H1 (cell line): ENCODE measurements around the gene PYURF.

ENCODE experiments used
- CBX8 ChIP-seq: fragments of 300-800, 300-1000 bp; sonication (generic); IDR thresholded peaks from 2 replicates; pipeline ENCODE4 v1.7.1; 2016; ENCODE audit warnings: low read depth, low read length, borderline replicate concordance
- EP300 ChIP-seq, 2 experiments: IDR thresholded peaks; 1 replicate in 1 of 2; 2 replicates in 1 of 2; pipeline ENCODE4 v1.6.1; 2011 to 2012; ENCODE audit warnings: low read depth in 2 of 2, low read length in 2 of 2, mild to moderate bottlenecking in 2 of 2, borderline replicate concordance in 1 of 2, inconsistent platforms in 1 of 2, moderate library complexity in 1 of 2
- POLR2A ChIP-seq, 2 experiments: IDR thresholded peaks; 1 replicate in 1 of 2; 2 replicates in 1 of 2; pipeline ENCODE4 v1.6.1; 2011; ENCODE audit warnings: low read depth in 2 of 2, low read length in 2 of 2, mild to moderate bottlenecking in 2 of 2; ENCODE audit errors: control extremely low read depth in 1 of 2
- POLR2AphosphoS5 ChIP-seq: IDR thresholded peaks from 2 replicates; pipeline ENCODE4 v1.6.1; 2011; ENCODE audit warnings: low read depth, low read length
- RFX5 ChIP-seq: IDR thresholded peaks from 2 replicates; pipeline ENCODE4 v1.6.1; 2011; ENCODE audit warnings: low read depth, low read length, improper control_type of control experiment, borderline replicate concordance
- SRF ChIP-seq: IDR thresholded peaks from 2 replicates; pipeline ENCODE4 v1.6.1; 2011; ENCODE audit warnings: mild to moderate bottlenecking, low read depth, low read length, moderate library complexity
- TF ChIP-seq, protein P1 (sequence below): IDR thresholded peaks from 2 replicates; pipeline ENCODE4 v1.6.1; 2012; ENCODE audit warnings: inconsistent platforms
- TF ChIP-seq, protein P2 (sequence below), 3 experiments: IDR thresholded peaks; 1 replicate in 2 of 3; 2 replicates in 1 of 3; pipeline versions ENCODE4 v1.5.1 to v1.6.1; 2011; ENCODE audit warnings: low read length in 3 of 3, mild to moderate bottlenecking in 3 of 3, inconsistent platforms in 2 of 3, low read depth in 1 of 3, moderate library complexity in 1 of 3; ENCODE audit not compliant: insufficient read depth in 1 of 3; ENCODE audit errors: control extremely low read depth in 1 of 3

DNA sequence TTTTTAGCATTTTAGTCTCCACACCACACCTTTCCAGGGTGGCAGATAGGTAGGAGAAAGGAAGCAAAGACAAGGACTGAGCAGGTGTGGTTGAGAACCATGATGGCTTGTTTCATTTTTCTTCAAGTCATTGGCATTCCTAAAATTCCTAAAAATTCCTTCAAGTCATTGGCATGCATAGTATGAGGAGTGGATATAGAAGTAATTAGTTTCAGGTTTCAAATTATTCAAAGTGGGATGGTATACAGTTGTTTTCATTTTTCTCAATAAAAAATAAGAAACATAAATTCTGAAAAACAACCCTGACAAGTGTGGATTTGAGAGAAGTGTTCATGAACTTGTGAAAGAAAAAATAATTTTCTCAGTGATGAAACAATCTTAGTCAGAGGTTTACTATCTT lies 46.4 kb upstream of the PYURF start:
- no peak for TF ChIP-seq POLR2A (IDR thresholded peaks at IDR 0.05; ENCODE audit: control extremely low read depth in 1 of 2, low read depth in 2 of 2, low read length in 2 of 2)
- TF ChIP-seq EP300 (IDR thresholded peaks at IDR 0.05; ENCODE audit: borderline replicate concordance in 1 of 2, low read depth in 2 of 2, low read length in 2 of 2), result no peak
- no peak for TF ChIP-seq CBX8
- no peak for TF ChIP-seq RFX5
- TF ChIP-seq, protein P1, sequence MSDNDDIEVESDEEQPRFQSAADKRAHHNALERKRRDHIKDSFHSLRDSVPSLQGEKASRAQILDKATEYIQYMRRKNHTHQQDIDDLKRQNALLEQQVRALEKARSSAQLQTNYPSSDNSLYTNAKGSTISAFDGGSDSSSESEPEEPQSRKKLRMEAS, result no peak
- TF ChIP-seq SRF, result no peak
- TF ChIP-seq POLR2AphosphoS5, result no peak
- TF ChIP-seq, protein P2, sequence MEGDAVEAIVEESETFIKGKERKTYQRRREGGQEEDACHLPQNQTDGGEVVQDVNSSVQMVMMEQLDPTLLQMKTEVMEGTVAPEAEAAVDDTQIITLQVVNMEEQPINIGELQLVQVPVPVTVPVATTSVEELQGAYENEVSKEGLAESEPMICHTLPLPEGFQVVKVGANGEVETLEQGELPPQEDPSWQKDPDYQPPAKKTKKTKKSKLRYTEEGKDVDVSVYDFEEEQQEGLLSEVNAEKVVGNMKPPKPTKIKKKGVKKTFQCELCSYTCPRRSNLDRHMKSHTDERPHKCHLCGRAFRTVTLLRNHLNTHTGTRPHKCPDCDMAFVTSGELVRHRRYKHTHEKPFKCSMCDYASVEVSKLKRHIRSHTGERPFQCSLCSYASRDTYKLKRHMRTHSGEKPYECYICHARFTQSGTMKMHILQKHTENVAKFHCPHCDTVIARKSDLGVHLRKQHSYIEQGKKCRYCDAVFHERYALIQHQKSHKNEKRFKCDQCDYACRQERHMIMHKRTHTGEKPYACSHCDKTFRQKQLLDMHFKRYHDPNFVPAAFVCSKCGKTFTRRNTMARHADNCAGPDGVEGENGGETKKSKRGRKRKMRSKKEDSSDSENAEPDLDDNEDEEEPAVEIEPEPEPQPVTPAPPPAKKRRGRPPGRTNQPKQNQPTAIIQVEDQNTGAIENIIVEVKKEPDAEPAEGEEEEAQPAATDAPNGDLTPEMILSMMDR (IDR thresholded peaks at IDR 0.05; ENCODE audit: control extremely low read depth in 1 of 3, insufficient read depth in 1 of 3, low read depth in 1 of 3, low read length in 3 of 3), result no peak
